Chondrocyte (in vitro differentiated cells): Measurements from ENCODE around the gene ZBTB5. TPM values are rescaled to one million over a fixed set of nuclear protein-coding genes. Genes with fewer than 3 reads are reported as not detected.

Source experiments
- DNase-seq: peaks from one replicate; pipeline ENCODE4 v3.0.0; 2021; ENCODE audit warnings: mixed read lengths, low spot score
- H3K27ac Mint-ChIP-seq: one replicate; pipeline ENCODE4 v1.8.0; 2021; ENCODE audit warnings: mild to moderate bottlenecking, moderate library complexity, mixed read lengths; ENCODE audit not compliant: unreplicated experiment
- H3K27me3 Mint-ChIP-seq: 2 replicates; pipeline ENCODE4 v1.8.0; 2021; ENCODE audit warnings: low read depth, mixed read lengths
- H3K36me3 Mint-ChIP-seq: 2 replicates; pipeline ENCODE4 v1.8.0; 2021; ENCODE audit warnings: low read depth, mixed read lengths
- H3K4me1 Mint-ChIP-seq: 2 replicates; pipeline ENCODE4 v1.8.0; 2021; ENCODE audit warnings: low read depth, mild to moderate bottlenecking, mixed read lengths
- H3K4me3 Mint-ChIP-seq: one replicate; pipeline ENCODE4 v1.8.0; 2021; ENCODE audit warnings: mild to moderate bottlenecking, moderate library complexity, mixed read lengths; ENCODE audit not compliant: unreplicated experiment
- H3K9me3 Mint-ChIP-seq: 2 replicates; pipeline ENCODE4 v1.8.0; 2021; ENCODE audit warnings: low read depth, mixed read lengths
- total RNA-seq: library from RNA; stranded (reverse); gene quantifications from 3 replicates; pipeline ENCODE4 v1.2.1, GENCODE V29; 2021
- TF ChIP-seq, protein P1 (sequence below): fragments of 200-600 bp; sonication (generic); IDR thresholded peaks from 2 replicates; pipeline ENCODE4 v1.5.0; 2021; ENCODE audit warnings: antibody characterized with exemption, mild to moderate bottlenecking, moderate library complexity

ZBTB5 gene
- total RNA-seq, 1 donor from 2014 or later: 14.5 TPM

DNA sequence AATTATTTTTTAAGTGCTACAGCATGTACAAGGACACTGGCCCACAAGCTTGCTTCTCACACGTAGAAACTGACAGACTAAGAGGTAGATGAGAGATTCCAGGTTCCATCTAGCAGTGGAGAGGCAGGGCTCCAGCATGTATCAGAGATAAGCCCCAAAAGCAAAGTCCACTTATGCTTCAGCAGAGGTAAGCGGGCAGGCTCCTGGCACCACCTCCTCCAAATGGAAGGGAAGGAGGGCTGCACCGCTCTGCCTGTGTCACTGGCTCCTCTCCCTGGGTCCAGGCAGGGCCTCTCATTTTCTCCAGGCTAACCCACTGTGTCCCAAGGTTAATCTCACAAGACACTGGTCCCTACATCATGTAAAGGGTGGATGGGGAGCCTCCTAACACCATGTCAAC, 26.9 kb downstream of the ZBTB5 start:
- Mint-ChIP-seq H3K27me3 (no peaks in the 10 kb centered on the region), H3K36me3 (peaks cover 29% of the 10 kb centered on the region), H3K9me3 (no peaks in the 10 kb centered on the region), H3K4me3 (no peak overlapping the region), H3K4me1 (peaks cover 7% of the 10 kb centered on the region), H3K27ac (no peak overlapping the region)
- TF ChIP-seq, protein P1, sequence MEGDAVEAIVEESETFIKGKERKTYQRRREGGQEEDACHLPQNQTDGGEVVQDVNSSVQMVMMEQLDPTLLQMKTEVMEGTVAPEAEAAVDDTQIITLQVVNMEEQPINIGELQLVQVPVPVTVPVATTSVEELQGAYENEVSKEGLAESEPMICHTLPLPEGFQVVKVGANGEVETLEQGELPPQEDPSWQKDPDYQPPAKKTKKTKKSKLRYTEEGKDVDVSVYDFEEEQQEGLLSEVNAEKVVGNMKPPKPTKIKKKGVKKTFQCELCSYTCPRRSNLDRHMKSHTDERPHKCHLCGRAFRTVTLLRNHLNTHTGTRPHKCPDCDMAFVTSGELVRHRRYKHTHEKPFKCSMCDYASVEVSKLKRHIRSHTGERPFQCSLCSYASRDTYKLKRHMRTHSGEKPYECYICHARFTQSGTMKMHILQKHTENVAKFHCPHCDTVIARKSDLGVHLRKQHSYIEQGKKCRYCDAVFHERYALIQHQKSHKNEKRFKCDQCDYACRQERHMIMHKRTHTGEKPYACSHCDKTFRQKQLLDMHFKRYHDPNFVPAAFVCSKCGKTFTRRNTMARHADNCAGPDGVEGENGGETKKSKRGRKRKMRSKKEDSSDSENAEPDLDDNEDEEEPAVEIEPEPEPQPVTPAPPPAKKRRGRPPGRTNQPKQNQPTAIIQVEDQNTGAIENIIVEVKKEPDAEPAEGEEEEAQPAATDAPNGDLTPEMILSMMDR: no peak
- DNase-seq: no peak

DNA sequence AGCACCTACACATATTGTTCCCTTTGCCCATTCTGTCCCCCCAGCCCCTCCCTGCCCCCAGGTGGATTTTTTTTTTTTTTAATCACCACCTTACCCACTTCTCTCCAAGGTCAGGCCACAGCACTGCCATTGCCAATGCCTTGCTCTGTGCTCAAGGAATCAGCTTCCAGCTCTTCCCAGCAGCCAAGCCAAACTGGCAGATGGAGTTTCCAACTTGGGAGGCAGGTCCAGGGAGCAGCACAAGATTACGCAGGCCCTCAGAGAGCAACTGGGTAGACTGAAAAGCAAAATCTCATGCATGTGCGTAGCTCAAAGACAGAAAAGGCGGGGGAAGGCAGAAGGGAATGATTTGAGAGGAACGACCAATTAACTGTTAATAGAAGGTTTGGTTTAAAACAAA, 27.6 kb downstream of the ZBTB5 start:
- DNase-seq: no peak
- H3K9me3 Mint-ChIP-seq: no peaks in the 10 kb centered on the region
- TF ChIP-seq, protein P1: no peak
- H3K36me3 Mint-ChIP-seq: peaks cover 29% of the 10 kb centered on the region
- H3K27me3 Mint-ChIP-seq: no peaks in the 10 kb centered on the region
- H3K27ac Mint-ChIP-seq: no peak overlapping the region
- no peak overlapping the region for H3K4me3 Mint-ChIP-seq
- peaks cover 11% of the 10 kb centered on the region for H3K4me1 Mint-ChIP-seq

DNA sequence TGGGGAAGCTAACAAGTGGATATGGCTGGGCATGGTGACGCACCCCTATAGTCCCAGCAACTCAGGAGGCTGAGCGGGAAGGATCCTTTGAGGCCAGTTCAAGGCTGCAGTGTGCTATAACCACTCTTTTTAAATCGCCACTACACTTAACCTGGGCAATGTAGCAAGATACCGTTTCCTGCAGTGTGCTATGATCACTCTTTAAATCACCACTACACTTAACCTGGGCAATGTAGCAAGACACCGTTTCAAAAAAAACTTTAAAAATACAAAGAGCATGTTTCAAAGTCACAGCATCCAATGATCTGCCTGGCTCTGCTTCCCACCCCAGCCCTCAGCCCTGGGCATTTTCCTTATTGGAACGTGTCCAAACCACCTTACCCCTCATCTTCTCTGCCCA, 28.2 kb downstream of the ZBTB5 start:
- Mint-ChIP-seq H3K27ac (peak overlapping the region; percentile 49), H3K36me3 (peaks cover 26% of the 10 kb centered on the region), H3K9me3 (no peaks in the 10 kb centered on the region), H3K4me1 (peaks cover 12% of the 10 kb centered on the region), H3K27me3 (no peaks in the 10 kb centered on the region), H3K4me3 (no peak overlapping the region)
- TF ChIP-seq, protein P1: no peak
- DNase-seq: no peak

DNA sequence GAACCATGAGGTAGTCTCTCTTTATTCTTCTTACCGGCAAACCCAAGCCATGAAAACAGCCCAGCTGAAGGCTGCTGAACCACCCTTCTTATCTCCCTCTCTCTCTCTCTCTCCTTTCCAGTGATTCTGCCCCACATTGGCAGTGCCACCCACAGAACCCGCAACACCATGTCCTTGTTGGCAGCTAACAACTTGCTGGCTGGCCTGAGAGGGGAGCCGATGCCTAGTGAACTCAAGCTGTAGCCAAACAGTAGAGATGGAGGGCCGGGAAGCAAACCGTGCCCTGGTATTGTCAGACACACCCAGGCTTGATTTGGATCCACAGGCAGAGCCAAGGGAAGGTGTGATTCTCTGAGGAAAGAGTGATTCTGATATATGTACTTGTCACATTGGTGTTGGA, 28.7 kb downstream of the ZBTB5 start:
- no peak overlapping the region for H3K27ac Mint-ChIP-seq
- H3K4me1 Mint-ChIP-seq: peaks cover 12% of the 10 kb centered on the region
- no peak overlapping the region for H3K4me3 Mint-ChIP-seq
- H3K9me3 Mint-ChIP-seq: no peaks in the 10 kb centered on the region
- DNase-seq: no peak
- TF ChIP-seq, protein P1: no peak
- no peaks in the 10 kb centered on the region for H3K27me3 Mint-ChIP-seq
- peaks cover 22% of the 10 kb centered on the region for H3K36me3 Mint-ChIP-seq

DNA sequence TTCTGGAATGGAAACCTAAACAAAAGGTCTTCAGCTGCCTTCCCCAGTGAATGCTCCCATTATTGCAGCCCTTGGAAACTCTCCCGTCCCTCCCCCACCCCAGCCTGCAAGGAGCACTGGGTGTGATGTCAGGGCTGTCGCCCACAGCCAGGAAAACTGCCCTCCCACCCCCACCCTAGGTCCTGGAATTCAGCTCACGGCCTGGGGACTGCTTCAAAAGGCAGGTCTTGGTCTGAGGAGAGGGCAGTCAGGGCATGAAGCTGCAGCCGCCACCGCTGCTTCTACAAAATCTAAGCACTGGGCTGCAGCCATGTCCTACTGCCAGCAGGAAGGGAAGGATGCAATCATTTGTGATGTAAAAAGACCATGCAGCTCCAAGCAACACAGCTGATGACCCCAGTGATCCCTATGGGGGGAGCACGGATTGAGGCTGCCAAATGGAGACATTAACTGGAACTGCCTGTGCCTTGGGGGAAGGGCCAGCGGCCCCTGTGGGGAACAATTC, 31.3 kb downstream of the ZBTB5 start:
- H3K36me3 Mint-ChIP-seq: peaks cover 15% of the 10 kb centered on the region
- DNase-seq: no peak
- no peak overlapping the region for H3K4me3 Mint-ChIP-seq

More for the DNA sequence above, 31.3 kb downstream of the ZBTB5 start:
- TF ChIP-seq, protein P1: no peak
- Mint-ChIP-seq H3K27me3 (no peaks in the 10 kb centered on the region), H3K9me3 (no peaks in the 10 kb centered on the region), H3K4me1 (peaks cover 12% of the 10 kb centered on the region), H3K27ac (no peak overlapping the region)
